Fibroblast of mammary gland (primary cell): ENCODE results near the gene R3HDM1.
"Not testable (repeated sequence)": the region's sequence is repeated elsewhere in the genome, so short reads cannot be mapped to it uniquely, and the experiment has no call there.

Experiments
- DNase-seq: peaks from one replicate; pipeline ENCODE4 v3.0.0-alpha.2; 2010; ENCODE audit warnings: low read depth
- H3K4me3 ChIP-seq: 2 replicates; pipeline ENCODE4 v1.5.1; 2011; ENCODE audit warnings: low read depth, mild to moderate bottlenecking, low read length, moderate library complexity; ENCODE audit not compliant: control insufficient read depth
- TF ChIP-seq, protein P1 (sequence below): conservative IDR thresholded peaks from 2 replicates; pipeline ENCODE4 v1.5.1; 2011; ENCODE audit warnings: low read depth, low read length, inconsistent platforms; ENCODE audit not compliant: control insufficient read depth, insufficient read depth

Gene R3HDM1

DNA sequence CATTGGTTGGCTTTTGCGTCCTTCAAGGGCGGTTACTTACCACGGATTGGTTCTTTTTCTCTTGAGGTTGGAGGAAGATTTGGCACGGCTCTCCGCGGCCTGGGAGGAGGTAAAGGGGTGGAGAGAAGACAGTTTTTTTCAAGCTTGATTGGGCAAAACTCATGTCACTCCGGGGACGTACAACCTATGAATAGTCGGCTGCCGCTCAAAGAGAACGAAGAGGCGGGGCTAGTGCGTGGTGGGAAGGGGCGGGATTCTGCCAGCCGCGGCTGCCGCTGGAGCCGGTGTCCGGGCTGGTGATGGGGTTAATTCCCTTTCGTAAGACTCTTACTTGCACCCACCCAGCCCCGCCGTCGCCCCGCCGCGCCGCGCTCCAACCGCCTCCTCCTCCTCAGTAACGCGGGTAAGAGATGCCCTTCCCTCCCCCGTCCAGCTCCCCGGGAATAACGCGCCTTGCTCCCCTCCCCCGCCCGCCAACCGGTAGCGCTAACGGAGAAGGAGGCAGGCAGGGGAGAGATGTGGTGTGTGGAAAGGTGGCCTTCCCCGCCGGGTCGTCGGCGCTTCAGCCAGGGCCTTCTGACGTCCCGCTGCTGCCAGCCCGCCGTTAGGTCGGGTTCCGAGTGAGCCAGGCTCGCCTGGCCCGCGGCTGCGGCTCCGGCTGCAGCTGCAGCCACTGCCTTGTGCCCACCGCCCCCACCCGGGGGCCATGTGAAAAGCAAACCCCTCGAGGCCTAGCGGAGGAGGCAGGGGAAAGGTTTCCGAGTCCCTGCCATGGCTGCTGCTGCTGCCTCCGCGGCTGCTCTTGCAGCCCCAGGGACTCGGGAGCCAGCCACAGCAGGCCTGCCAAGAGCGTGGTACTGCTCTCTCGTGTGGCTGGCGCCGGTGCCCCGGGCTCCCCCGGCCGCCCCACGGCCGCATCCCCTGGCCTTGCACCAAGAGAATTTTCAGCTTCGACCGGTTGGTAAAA, at the start of gene R3HDM1:
TSS of gene R3HDM1 (plus strand) at position 254 of the 967 bp plus-strand sequence. CDS start 73,362 bp downstream, outside the sequence.
- H3K4me3 ChIP-seq: peak within 1 kb of the TSS; percentile 74
- peak; percentile 100 for DNase-seq
- TF ChIP-seq, protein P1, sequence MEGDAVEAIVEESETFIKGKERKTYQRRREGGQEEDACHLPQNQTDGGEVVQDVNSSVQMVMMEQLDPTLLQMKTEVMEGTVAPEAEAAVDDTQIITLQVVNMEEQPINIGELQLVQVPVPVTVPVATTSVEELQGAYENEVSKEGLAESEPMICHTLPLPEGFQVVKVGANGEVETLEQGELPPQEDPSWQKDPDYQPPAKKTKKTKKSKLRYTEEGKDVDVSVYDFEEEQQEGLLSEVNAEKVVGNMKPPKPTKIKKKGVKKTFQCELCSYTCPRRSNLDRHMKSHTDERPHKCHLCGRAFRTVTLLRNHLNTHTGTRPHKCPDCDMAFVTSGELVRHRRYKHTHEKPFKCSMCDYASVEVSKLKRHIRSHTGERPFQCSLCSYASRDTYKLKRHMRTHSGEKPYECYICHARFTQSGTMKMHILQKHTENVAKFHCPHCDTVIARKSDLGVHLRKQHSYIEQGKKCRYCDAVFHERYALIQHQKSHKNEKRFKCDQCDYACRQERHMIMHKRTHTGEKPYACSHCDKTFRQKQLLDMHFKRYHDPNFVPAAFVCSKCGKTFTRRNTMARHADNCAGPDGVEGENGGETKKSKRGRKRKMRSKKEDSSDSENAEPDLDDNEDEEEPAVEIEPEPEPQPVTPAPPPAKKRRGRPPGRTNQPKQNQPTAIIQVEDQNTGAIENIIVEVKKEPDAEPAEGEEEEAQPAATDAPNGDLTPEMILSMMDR: no peak

DNA sequence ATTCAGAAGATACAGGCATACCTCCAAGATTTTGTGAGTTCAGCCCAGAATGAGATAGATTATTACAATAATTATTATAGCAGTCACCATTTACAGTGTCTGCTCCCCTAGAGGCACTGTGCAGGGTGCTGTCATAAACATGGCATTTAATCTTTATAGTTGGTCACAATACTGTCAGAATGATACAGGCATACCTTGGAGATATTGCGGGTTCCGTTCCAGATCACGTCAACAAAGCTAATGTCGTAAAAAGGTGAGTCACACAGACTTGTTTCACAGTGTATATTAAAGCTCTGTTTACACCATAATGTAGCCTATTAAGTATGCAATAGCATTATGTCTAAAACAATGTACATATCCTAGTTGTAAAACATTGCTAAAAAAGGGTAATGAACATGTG, 45.8 kb upstream of the R3HDM1 start:
- DNase-seq: no peak
- H3K4me3 ChIP-seq: no peak overlapping the region
- TF ChIP-seq, protein P1: no peak

GRCh38 chr2:135490376-135490775, 40.9 kb upstream of the R3HDM1 start:
- no peak overlapping the region for H3K4me3 ChIP-seq

GRCh38 chr2:135494503-135494902, 36.8 kb upstream of the R3HDM1 start:
- H3K4me3 ChIP-seq: no peak overlapping the region
- TF ChIP-seq, protein P1: no peak
- DNase-seq: peak; percentile 59

More at GRCh38 chr2:135490376-135490775, 40.9 kb upstream of the R3HDM1 start:
- DNase-seq: no peak
- TF ChIP-seq, protein P1: no peak

GRCh38 chr2:135494917-135495316, 36.4 kb upstream of the R3HDM1 start:
- H3K4me3 ChIP-seq: no peak overlapping the region
- no peak for DNase-seq
- TF ChIP-seq, protein P1: no peak

GRCh38 chr2:135498588-135498987, 32.7 kb upstream of the R3HDM1 start:
- not testable (repeated sequence) for H3K4me3 ChIP-seq, DNase-seq

GRCh38 chr2:135504811-135505210, 26.5 kb upstream of the R3HDM1 start:
- TF ChIP-seq, protein P1: no peak
- H3K4me3 ChIP-seq: no peak overlapping the region
- no peak for DNase-seq
